ENCODE measurements around the gene EI24. TPM values are rescaled to one million over a fixed set of nuclear protein-coding genes. Genes with fewer than 3 reads are reported as not detected.

Gene EI24
- total RNA-seq, 1 experiment from 2014 or later, result 193 TPM

DNA sequence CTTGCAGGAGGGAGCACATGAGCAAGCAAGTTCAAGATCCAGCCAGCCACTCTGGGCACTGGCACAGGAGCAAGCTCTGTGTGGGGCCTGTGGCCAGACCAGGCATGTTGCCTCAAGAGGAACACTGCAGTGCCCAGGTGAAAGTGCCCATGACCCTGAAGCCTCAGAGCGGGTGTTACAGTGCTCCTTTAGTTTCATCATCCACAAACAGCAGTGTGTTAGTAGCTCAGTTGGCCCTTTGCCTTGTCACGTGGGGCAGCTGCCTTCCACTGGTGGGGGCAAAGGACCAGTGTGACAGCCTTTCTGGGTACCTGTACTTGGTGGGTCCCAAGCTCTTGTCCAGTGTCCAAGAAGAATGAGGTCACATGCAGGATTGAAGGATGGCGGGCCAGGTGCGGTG, 3.0 kb upstream of the EI24 start:
- Histone ChIP-seq H3K36me3 (ENCODE audit: control insufficient read depth, insufficient read depth, low read length) (no peaks in the 10 kb centered on the region), H3K27me3 (ENCODE audit: control insufficient read depth, insufficient read depth, low read length) (no peaks in the 10 kb centered on the region), H3K4me1 (ENCODE audit: control insufficient read depth, insufficient read depth, low read length) (peaks cover 12% of the 10 kb centered on the region), H3K4me3 (ENCODE audit: low read depth in 2 of 2, low read length in 2 of 2) (no peak overlapping the region), H3K9me3 (ENCODE audit: control insufficient read depth, insufficient read depth, low read depth, low read length) (no peaks in the 10 kb centered on the region), H3K27ac (ENCODE audit: low read length) (no peak overlapping the region)
- DNase-seq (ENCODE audit: low read depth, low spot score) (no peak), ATAC-seq (no peak)
- no TSS peak for BruUV-seq (replicated peaks)
- in situ Hi-C loops (cut with HindIII; ENCODE audit: low pct_unique_long_range_greater_than_20kb, low sequenced_read_pairs) (no loop called here), intact Hi-C loops (cut with micrococcal nuclease; ENCODE audit: unreplicated experiment) (no loop called here)
- POLR2A ChIA-PET, result no interaction called here
- CTCF ChIA-PET, result no interaction called here
- TF ChIP-seq REST (IDR thresholded peaks at IDR 0.05; ENCODE audit: insufficient read depth in 1 of 2, low read depth in 2 of 2, low read length in 1 of 2), result no peak
- no peak for TF ChIP-seq TCF7L2 (IDR thresholded peaks at IDR 0.05; ENCODE audit: low read depth, low read length)
- TF ChIP-seq, protein P1, sequence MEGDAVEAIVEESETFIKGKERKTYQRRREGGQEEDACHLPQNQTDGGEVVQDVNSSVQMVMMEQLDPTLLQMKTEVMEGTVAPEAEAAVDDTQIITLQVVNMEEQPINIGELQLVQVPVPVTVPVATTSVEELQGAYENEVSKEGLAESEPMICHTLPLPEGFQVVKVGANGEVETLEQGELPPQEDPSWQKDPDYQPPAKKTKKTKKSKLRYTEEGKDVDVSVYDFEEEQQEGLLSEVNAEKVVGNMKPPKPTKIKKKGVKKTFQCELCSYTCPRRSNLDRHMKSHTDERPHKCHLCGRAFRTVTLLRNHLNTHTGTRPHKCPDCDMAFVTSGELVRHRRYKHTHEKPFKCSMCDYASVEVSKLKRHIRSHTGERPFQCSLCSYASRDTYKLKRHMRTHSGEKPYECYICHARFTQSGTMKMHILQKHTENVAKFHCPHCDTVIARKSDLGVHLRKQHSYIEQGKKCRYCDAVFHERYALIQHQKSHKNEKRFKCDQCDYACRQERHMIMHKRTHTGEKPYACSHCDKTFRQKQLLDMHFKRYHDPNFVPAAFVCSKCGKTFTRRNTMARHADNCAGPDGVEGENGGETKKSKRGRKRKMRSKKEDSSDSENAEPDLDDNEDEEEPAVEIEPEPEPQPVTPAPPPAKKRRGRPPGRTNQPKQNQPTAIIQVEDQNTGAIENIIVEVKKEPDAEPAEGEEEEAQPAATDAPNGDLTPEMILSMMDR (IDR thresholded peaks at IDR 0.05), result no peak
- TF ChIP-seq POLR2AphosphoS5 (IDR thresholded peaks at IDR 0.05; ENCODE audit: low read depth, low read length), result no peak
- no peak for TF ChIP-seq SIN3A (IDR thresholded peaks at IDR 0.05; ENCODE audit: borderline replicate concordance, insufficient read depth, low read depth, low read length)

GRCh38 chr11:125569915-125570621, 791 bp downstream of the EI24 start:
- DNase-seq (ENCODE audit: low read depth, low spot score) (no peak), ATAC-seq (no peak)
- CTCF ChIA-PET, result interaction anchor here (0.6 kb wide), 2 partner anchors 53 to 129 kb away, joined by 3 to 10 read pairs; no protein-coding TSS in a partner anchor
- intact Hi-C loops (cut with micrococcal nuclease; ENCODE audit: unreplicated experiment) (no loop called here), in situ Hi-C loops (cut with HindIII; ENCODE audit: low pct_unique_long_range_greater_than_20kb, low sequenced_read_pairs) (no loop called here)
- no TSS peak for BruUV-seq (replicated peaks)
- Histone ChIP-seq H3K27ac (ENCODE audit: low read length) (peak overlapping the region; percentile 96), H3K9me3 (ENCODE audit: control insufficient read depth, insufficient read depth, low read depth, low read length) (no peaks in the 10 kb centered on the region), H3K4me1 (ENCODE audit: control insufficient read depth, insufficient read depth, low read length) (peaks cover 12% of the 10 kb centered on the region), H3K36me3 (ENCODE audit: control insufficient read depth, insufficient read depth, low read length) (peaks cover 15% of the 10 kb centered on the region), H3K27me3 (ENCODE audit: control insufficient read depth, insufficient read depth, low read length) (no peaks in the 10 kb centered on the region), H3K4me3 (ENCODE audit: low read depth in 2 of 2, low read length in 2 of 2) (peak overlapping the region; percentile 87 to 98)
- TF ChIP-seq, protein P1 (IDR thresholded peaks at IDR 0.05), result no peak
- TF ChIP-seq SIN3A (IDR thresholded peaks at IDR 0.05; ENCODE audit: borderline replicate concordance, insufficient read depth, low read depth, low read length) (no peak), POLR2AphosphoS5 (IDR thresholded peaks at IDR 0.05; ENCODE audit: low read depth, low read length) (no peak), TCF7L2 (IDR thresholded peaks at IDR 0.05; ENCODE audit: low read depth, low read length) (no peak), REST (IDR thresholded peaks at IDR 0.05; ENCODE audit: insufficient read depth in 1 of 2, low read depth in 2 of 2, low read length in 1 of 2) (no peak)
- POLR2A ChIA-PET, result interaction anchor here (1.1 kb wide), 1 partner anchor 22 kb away, joined by 4 read pairs; the partner anchor contains the start of gene STT3A
